IPS-11a (cell line): Measurements from ENCODE around the gene ASCC3.

ENCODE experiments used
- H3K4me3 ChIP-seq: one replicate; pipeline ENCODE4 v1.5.1; 2013; ENCODE audit warnings: low read depth, low read length, control low read depth

The ASCC3 gene

DNA sequence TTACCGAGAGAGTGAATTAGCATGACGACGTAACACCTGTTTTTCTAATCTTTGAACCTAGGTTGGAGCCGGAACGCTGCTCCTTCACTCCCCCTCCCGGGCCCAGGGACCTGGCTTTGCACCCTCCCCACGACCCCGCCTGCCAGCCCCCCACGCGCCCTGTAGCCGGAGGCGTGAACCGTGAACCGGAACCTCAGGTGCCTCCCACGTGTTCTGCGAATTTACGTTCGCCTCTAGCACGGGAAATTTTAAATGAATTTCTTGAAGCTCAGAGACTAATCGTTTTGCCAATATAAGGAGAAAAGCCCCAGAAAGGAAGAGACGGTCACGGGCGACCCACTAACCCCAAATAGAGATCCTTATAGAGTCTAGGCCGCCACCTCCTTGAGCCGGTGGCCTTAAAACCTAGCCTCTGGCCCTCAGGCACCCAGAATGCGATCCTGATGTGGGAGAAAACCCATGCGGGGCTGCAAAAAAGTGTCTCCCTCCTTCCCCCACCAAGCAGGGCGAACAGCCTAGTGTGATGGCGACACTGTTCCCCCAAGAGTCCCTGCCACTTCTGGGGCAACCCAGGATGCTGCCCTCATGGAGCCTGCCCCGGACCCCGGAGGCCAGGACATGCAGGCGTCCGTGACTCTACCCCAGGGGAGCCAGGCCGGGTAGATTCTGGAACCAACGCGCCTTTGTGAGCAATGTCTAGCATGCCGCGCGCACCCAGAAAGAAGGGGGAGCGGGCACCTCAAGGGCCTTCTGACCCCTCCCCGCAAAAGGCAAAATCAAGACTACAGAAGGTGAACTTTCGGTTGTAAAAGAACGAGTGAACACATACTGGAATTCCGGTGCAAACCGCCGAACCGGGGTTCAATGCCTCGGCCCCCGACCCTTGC lies 413.8 kb downstream of the ASCC3 start:
- no peak overlapping the region for H3K4me3 ChIP-seq

DNA sequence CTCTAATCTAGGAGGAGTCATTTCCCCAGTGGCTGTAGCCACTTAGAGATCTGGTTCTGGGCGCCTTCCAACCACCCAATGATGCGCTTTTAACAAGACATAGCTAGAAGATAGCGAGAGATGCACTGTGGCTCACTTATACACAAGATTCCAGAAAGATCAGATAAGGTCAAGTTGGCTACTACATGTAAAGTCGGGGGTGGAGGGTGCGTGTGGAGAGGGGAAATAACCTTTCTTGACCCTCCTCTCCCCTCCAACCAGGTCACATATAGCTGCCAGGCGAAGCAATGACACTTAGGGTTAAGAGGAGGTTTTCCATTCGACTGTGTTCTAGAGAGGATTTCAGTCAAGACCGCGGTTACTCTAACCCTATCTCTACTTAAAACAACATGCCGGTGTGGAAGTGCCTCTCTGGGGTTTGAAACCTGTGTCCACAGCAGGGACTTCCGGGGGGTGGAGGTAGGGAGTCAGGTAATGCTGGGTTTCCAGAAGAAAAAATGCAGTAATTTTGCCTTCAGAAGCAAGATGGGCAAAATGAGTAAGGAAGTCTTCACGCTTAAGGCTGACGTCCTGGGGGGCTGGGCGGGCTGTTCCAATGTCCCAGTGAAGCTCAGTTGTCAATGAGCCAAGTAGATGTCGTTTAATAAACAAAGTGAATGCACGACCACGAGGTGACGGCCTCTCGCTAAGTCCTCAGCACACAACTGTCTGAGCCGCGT lies 414.6 kb downstream of the ASCC3 start:
- H3K4me3 ChIP-seq, result no peak overlapping the region

DNA sequence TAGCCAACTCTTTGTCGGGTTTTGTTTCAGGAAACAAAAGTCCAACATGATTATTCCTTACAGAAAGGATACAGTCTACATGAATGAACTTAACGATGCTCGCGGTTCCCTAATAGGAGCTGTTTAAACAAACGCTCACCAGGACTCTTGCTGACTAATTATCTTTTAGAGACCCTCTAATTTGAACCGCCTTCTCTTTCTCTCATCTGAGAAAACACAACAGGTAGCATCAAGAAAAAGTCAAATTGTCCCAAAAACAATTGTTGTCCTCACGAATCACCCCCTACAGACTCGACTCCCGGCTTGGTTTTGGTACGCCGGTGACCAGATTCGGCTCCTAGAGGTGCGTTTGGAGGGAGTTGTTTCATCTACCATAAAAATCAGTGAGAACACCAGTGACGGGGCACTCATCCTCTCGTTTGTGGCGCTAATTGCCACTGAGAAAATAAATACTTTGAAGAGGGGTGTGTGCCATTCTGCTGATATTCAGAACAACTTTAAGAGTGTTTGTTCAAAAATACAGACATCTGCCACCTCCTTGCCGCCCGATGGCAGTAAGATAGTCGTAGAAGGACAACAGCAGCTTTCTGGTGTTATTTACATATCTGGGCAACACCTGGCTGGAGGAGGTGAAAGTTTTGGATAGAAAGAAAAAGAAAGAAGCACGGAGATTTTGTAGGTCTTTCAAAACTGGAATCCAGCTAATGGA lies 415.3 kb downstream of the ASCC3 start:
- no peak overlapping the region for H3K4me3 ChIP-seq

DNA sequence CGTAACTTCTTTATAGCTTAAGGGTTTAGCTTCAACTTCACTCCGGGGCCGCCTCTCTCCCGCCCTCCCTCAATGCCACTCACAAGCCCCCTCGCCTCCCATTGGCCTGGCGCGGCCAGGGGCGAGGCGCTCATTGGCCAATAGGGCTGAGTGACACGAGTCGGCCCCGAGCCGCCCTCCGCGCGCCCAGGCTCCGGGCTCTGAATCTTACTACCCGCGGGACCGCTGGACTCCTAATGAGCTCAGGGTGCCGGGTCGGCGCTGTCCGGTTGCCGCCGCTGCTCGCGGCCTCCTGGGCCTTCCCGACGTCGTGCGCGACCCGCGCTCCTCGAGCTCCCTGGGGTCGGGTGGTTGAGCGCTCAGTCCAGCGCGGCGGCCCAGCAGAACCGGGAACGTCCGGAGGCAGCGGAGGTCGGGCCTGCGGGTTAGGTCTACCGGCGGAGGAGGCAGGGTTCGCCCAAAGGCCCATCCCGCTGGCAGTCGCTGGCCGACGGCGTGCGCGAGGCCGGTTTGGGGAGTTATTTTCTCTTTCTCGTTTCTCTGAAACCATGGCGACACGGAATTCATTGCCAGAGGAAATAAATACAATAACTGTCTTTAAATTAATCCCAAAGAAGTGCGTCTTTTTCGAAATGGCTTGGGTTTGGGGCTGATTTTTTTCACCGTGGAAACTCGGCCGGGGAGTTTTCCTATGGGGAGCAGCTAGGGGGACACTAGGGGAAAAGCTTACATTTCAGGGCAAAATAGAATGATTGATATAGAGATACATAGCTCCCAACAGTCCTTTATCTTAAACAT lies 416.0 kb downstream of the ASCC3 start, which contains the start of gene SIM1:
Gene SIM1 (minus strand): TSS at position 19 of the 798 bp plus-strand sequence. CDS start 1,453 bp downstream, outside the sequence.
- H3K4me3 ChIP-seq, result peak within 1 kb of the TSS; percentile 35

DNA sequence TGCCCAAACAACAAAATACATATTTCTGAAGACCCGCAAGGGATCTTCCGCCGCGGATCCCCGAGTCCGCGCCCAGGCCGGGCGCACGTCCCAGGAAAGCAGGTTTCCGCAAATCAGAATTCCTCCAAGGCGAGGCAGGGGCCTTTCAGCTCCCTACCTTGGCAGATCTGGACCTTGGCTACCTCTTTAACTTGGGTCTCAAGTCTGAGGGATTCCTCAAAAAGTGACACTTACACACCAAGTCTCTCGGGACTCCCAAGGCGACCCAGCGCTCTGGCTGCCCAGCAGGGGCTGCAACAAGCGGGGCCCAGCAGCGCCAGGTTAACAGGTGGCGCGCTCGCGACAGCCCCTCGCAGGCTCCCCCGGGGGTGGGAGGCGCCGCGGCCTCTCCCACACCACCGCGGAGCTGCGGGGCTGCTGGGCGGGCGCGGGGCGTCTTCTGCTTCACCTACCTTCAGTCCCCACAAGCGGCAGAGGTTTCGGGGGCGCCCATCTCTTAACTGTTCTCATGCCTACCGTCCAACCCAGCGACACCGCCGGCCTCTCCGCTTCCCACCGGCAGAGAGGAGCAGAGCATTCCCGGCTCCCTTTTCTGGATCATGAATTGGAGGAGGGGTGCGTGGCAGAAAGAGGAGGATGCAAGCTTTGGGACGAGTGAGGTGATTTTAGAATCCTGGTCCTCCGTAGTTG lies 416.8 kb downstream of the ASCC3 start:
- H3K4me3 ChIP-seq, result no peak overlapping the region

DNA sequence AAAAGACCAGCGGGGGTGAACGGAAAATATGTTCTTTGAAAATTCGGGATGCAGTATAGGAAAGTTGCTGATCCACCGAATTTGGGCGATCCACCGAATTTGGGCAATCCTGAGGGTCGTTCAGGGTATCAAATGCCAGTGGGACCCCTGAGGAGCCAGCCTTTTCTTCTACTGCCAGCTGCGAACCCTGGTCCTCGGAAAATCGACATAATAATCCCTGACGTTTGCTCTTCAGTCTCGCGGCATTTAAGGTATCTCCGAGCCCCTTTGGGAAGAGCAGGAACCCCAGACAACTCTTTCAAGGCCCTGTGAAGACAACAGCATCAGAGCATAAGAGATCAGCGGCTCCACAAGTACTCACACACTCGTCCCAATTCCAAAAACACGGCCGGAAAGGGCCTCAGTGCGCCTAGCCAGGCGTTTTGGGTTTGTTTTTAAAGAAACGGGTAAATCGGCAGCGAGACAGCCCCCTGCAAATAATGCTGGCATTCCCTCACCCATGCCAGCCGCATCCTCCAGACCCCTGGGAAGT lies 417.4 kb downstream of the ASCC3 start:
- H3K4me3 ChIP-seq, result no peak overlapping the region

DNA sequence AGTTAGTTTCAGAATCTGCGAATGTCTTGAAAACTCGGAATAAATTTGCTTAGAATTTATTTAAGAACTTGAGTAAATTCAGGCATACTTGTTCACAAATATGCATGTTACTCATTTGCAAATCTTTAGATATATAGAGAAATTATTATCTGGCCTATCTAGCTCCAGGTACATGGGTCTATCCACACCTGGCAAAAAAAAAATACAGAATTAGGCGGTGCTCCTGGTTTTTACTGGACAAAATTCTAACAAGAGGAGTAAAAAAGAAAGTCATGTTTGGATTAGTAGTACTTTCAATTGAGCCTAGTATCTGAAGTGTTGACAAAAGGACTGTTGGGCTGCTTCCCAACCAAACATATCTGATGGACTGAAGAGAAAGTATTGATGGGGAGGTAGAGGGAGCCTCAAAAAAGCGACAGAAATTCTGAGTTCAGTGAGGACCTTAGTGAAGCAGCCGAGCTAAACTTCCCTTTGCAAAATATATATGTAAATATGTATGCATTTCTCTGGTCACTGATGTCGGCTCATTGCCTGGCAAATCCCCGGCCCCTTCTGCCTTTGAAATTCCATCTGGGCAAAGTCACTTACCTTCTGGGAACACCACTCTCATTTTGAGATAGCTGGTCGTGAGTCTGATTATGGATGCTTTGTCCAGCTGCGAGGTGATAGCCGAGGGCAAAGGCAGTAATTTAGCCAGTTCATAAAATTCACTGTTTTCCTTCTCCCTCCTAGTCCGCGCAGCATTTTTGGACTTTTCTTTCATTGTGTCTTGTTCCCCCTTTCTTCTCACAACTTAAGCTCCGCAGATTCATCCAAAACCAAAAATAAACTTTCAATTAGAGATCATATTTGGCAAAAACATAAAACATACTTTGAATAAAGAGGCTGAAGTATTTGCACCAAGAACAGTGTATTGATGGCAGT lies 418.2 kb downstream of the ASCC3 start:
- no peak overlapping the region for H3K4me3 ChIP-seq

DNA sequence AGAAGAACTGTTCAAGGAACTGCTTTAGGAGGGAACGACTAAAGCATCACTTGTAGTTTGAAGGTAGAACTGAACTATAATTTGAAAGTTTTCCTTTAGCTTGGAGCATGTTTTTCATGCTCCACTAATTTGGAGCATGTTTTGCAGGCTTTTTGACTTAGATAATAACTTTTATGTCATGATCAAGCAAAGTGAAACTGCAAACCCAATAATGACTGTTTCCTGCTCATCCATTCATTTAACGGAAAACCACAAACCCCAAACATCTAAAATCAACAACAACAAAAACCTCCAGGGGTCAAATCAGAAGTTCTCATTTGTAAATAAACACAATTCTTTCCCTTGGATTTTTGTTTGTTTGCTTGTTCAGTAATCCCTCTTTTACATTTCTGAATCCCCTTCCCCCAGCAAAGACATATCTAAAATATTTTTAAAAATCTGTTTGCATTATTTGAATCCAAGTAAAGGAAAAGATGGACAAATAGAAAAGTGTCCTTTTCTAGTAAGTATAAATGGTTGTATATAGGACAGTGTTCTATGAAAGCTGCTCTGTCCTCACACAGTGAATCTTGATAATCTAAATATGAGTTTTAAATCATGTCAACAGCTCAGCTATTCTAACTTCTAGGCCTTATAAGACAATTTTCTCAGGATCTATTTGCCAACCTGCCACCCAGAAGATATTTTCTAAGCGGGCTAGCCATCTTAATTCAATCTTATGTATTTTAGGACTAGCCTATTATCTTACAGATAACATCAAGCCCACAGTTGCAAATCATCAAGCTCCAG lies 419.0 kb downstream of the ASCC3 start:
- no peak overlapping the region for H3K4me3 ChIP-seq

DNA sequence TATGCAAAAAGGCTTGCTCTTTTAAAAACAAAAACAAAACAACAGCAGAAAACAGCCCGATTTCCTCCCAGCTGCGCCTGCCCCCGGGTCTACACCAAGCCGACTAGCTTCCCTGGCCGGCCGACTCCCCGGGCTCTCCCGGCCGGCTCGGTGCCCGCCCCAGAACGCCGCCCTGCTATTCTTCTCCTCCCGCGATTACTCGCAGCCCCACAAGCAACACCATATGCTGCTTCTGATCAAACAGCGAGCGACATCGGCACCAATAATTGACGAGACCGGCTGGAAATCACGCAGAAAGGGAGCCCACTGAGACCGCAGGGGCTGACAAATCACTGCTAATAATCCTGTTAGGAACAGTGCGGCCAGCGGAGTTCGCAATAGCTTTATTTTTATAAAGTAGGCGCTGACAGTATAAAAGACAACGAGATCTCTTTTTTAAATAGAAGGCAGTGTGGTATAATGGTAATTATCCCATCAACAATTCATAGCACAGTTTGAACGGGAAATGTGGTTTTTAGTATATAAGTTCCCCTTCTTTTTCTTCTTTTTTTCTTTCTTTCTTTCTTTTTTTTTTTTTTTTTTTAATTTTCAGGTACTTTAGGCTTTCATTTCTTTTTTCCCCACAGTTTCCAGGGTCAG lies 419.7 kb downstream of the ASCC3 start:
- H3K4me3 ChIP-seq, result no peak overlapping the region

DNA sequence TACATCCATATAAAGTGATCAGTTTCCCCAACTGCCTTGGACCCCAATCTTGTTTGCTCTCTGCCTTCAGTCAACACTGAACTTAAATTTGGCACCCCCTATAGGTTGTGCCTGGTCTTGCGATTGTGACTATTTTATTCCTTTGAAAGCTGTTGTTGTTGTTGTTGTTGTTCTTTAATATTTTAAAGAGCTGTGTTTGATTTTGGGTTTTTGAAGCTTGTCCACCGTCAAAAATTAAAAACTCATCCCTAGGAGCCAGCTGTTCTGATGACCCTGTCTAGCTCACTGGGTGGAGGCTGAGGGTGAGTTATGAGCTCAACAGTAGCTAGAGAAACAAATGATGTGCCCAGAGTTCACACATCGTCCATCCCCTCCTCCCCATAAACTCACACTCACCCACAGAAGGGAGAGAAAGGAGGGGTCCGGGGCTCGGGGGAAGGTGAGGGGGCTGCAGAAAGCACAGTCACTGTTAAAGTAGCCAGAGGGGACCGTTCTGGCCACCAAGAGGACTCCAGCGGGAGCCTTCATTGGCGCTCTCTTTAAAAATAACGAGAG lies 420.4 kb downstream of the ASCC3 start:
- no peak overlapping the region for H3K4me3 ChIP-seq

DNA sequence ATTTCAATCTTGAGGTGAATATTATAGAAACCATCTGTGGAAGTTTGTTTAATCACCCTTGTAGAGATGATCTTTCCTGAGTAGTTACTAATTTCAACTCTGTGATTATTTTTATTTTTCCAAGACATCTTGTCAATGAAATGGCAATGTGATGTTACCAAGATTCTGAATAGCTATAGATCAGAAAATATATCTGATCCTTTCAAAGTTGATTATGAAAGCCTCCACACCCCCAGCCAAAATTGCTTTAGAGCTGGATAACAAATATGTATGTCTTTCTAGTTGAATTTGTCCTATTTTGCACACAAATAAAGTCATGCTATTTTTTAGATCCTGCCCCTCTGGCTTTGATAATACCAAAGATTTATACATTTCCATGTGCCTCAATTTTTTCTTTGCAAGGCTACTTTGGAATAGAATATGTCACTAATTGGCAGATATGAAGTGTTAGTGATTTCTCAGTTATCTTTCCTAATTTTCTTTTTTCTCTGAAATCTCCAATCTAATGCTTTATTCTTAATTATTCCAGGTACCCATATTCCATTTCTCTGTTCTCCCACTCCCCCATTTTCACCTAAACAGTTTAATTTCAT lies 421.4 kb downstream of the ASCC3 start:
- H3K4me3 ChIP-seq, result no peak overlapping the region

DNA sequence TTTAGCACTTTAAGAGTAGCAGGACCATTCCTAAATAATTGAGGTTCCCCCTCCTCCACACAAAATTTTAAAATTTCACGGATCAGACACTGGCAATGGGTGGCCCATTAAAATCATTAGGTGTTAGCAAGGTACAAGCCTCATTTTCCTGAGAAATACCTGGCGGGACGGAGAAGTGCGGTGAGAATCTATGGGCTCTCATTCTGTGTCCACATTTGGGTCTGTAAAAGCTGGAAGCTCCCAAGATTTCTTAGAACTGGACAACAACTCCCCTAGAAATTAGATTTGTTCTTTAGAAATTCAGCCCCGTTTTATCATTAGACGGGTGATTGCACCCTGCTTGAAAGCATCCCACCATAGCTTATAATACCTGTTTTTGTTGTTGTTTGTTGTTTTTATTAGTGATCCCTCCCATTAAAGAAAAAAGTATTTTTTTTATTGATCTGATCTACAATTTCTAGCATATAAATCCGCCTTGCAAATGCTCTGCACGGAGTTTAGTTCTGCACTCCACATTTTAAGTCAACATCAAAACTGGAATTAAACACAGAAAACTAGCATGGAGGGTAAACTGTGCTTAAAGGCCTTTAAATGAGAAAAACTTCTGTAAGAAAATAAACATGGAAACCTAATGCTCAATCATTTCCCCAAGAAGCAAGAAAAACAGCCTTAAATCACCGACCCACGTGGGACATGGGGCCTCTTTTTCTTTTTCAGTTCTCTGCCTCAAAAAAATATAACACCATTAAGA lies 422.1 kb downstream of the ASCC3 start:
- H3K4me3 ChIP-seq, result no peak overlapping the region
